ENCODE measurements around the gene BABAM2.

DNA sequence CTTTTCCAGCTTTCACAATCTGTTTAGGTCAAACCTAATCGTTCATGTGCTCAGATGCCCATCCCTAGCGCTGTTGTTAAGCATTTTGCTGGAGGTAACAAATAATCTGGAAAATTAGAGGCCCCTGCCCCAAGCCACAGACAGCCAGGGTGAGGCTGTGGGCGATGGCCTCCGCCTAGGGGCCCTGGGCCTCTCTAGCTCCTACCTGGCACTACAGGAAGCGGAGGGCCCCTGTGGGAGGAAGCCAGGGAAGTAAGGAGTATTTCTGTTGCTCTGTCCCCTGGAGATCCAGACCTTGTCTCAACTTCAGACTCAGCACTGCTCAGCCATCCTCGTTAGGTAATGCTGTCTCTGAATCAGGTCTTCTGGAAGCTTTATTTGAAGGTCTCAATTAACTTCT, 489.7 kb downstream of the BABAM2 start:
- no peak for TF ChIP-seq CTCF (IDR thresholded peaks at IDR 0.05)
- TF ChIP-seq POLR2A (IDR thresholded peaks at IDR 0.05): no peak

Data from transverse colon (tissue), 3 donors.